Measurements from ENCODE around the gene SCRT2.
"Not testable (repeated sequence)": the region's sequence is repeated elsewhere in the genome, so short reads cannot be mapped to it uniquely, and the experiment has no call there.

SCRT2 gene

DNA sequence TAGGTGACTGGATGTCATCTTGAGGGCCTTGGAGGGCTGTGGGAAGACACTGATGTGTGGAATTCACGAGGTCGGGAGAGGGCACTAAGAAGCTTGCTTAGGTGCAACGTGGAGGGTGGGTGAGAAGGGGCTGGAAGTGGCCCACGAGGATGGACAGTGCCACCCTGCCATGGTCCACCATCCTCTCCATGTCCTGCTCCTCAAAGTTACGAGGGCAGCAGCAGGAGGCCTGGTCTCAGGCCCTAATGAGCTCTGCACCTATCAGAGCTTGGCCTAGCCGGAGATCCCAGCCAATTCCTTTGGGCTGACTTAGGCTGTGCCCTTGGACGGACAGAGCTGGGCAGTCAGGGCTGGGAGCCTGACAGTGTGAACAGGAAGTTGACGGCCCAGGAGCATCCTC lies 27.8 kb upstream of the SCRT2 start:
- intact Hi-C loops (cut with DNase I): no loop called here
- DNase-seq: no peak

DNA sequence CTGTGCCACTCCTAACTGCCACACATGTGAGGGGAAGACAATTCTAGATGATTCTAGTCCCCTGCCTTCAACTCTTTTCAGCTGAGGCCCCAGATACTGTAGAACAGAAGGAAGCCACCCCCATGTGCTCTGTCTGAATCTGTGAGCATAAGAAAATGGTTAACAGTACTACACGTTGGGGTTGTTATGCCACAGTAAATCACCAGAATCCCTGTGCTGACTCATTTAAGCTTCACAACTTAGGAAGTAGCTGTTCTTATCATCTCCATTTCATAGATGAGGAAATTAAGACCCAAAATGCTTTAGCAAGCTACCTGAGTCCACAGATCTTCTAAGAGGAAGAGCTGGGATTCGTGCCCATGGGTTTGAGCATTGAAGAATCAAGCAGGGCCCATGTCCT lies 27.4 kb upstream of the SCRT2 start:
- peak in 4 of 42 donors; percentile 8 to 32 (median 18) for DNase-seq
- intact Hi-C loops (cut with DNase I): no loop called here

- no peak for DNase-seq
- intact Hi-C loops (cut with DNase I): no loop called here
Observed at GRCh38 chr20:701401-702129, 26.0 kb upstream of the SCRT2 start.

DNA sequence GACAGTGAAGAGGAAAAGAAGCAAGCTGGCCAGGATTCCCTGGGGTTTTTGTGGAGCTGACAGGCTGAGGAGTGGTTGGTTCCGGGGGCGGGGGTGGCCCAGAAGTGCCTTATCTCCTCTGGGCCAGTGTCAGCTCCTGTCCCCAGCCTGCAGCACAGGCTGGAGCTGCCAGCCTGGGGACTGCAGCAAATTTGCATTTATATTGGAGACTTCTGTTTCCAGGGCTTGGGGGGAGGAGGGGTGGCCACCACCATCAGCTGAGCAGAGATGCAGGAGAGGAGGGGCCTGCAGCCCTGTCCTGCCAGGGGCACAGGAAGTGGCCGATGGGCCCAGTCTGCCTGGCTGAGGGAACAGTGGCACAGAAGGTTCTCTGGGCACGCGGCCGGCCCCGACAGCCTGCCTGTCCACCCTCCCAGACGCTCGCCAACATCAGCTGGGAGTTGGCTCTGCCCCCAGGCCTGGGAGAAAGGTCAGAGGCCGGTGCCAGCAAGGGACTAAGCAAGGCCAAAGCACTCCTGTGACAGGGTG lies 24.3 kb upstream of the SCRT2 start:
- intact Hi-C loops (cut with DNase I): no loop called here
- DNase-seq: peak; percentile 8 to 82 (median 55)

DNA sequence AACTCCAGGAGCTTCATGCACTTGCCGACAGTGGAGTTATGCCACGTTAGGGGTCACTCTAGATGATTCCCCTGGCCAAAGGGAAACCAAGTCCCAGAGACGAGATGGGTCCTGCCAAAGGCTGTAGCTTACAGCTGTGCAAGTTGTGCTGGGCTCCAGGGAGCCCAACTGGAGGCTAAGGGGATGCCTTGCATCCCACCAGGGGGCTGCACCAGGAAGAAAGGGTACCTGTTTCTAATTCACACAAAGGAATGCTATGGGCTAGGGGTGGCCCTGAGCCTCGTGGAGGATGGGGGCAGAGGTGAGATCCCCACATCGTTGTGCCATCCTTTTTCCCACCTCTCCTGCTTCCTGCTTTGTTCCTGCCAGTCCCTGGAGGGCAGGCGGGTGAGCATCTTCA lies 23.7 kb upstream of the SCRT2 start:
- intact Hi-C loops (cut with DNase I): no loop called here
- DNase-seq: no peak

- DNase-seq: no peak
- intact Hi-C loops (cut with DNase I): no loop called here
Observed at GRCh38 chr20:698276-698675, 22.7 kb upstream of the SCRT2 start.

GRCh38 chr20:697826-698225 lies 22.2 kb upstream of the SCRT2 start:
- intact Hi-C loops (cut with DNase I): no loop called here
- no peak for DNase-seq

DNA sequence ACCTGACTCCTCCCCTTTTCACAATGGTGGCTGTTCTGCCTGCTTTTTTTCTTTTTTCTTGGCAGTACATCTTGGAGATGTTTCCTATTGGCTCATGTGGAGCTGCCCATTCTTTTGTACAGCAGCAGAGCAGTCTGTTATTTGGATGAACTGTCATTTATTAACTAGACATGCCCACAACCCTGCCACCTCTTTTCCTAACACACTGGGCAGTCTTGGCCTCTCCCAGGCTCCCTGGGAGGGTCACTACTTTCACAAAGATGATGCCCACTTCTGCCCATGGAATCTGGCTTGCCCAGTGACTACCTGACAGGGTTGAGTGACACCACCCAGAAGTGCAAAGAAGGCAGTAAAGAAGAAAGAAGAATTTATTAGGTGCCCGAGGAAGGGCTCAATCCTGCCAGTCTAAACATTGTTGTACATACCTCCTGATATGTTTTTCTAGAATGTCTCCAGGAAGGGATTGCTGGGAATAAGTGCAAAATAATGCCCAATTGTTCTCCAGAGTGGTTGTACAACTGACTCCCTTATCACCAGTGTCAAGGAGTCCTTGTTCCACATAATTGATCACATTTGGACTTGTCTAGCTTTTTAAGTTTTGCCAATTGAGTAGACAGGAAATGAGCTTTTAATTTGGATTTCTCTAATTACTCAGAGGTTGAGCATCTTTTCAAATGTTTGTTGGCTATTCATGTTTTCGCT lies 19.7 kb upstream of the SCRT2 start:
- intact Hi-C loops (cut with DNase I): no loop called here

DNA sequence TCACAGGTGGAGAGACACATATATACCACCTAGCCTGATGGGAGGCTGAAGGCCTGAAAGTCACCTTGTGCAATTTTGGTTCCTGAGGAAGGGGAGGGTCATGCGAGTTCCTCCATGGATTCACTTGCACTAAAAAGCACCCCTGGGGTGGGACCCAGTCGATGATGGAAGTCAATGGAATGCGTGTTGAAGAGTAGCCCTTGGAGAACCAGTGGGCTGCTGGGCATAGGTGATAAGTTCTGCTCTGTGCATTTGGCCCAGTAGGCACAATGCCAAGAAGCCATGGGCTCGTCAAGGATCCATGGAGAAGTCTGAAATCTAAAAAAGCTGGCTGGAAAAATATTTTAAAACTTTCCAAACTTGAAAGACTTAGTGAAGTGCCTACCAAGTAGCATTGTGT lies 18.9 kb upstream of the SCRT2 start:
- intact Hi-C loops (cut with DNase I): no loop called here
- no peak for DNase-seq

More for the DNA sequence above, 19.7 kb upstream of the SCRT2 start:
- DNase-seq: no peak

DNA sequence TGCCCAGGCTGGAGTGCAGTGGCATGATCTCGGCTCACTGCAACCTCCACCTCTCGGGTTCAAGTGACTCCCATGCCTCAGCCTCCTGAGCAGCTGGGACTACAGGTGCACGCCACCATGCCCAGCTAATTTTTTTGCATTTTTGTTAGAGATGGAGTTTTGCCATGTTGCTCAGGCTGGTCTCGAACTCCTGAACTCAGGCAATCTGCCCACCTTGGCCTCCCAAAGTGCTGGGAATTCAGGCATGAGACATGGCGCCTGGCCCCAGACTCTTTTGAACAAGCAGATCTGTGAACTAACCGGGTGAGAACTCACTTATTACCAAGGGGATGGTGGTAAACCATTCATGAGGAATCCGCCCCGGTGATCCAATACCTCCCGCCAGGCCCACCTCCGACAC lies 18.2 kb upstream of the SCRT2 start:
- DNase-seq; intact Hi-C loops (cut with DNase I): not testable (repeated sequence)

DNA sequence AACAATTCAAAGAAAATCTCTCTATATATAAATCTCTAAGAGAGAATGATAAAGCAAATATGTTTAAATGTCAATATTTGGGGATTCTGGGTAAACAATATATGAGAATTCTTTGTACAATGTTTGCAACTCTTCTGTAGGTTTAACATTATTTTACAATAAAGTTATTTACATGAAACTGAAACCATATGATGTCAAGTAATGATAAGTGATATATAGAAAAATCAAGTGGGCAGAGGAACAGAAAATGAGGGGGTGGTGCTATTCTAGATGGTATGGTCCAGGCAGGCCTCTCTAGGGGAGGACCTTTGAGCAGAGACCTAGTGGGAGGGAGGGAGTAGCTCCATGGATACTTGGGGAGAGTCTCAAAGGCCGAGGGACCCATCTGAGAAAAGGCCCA lies 16.4 kb upstream of the SCRT2 start:
- intact Hi-C loops (cut with DNase I): no loop called here

DNA sequence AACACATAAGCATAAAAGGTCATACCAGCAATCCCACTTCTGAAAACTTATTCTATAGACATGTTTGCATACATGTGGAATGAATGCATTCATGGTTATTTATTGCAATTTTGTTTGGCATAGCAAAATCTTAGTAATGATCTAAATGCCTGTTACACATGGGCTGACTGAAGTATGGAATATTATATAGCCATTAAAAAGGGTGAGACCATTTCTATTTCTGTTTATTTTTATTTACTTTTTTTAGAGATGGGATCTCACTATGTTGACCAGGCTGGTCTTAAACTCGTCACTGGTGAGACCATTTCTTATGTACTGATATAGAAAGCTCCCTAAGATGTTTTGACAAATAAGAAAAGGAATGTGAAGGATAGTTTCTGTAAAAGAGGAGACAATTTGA lies 14.3 kb upstream of the SCRT2 start:
- intact Hi-C loops (cut with DNase I): no loop called here
- DNase-seq: no peak

More for the DNA sequence above, 16.4 kb upstream of the SCRT2 start:
- no peak for DNase-seq

GRCh38 chr20:689348-689747 lies 13.7 kb upstream of the SCRT2 start:
- DNase-seq: no peak
- intact Hi-C loops (cut with DNase I): no loop called here

GRCh38 chr20:688809-689212 lies 13.2 kb upstream of the SCRT2 start:
- intact Hi-C loops (cut with DNase I): no loop called here
- DNase-seq: peak in 19 of 42 donors; percentile 19 to 75 (median 36)

DNA sequence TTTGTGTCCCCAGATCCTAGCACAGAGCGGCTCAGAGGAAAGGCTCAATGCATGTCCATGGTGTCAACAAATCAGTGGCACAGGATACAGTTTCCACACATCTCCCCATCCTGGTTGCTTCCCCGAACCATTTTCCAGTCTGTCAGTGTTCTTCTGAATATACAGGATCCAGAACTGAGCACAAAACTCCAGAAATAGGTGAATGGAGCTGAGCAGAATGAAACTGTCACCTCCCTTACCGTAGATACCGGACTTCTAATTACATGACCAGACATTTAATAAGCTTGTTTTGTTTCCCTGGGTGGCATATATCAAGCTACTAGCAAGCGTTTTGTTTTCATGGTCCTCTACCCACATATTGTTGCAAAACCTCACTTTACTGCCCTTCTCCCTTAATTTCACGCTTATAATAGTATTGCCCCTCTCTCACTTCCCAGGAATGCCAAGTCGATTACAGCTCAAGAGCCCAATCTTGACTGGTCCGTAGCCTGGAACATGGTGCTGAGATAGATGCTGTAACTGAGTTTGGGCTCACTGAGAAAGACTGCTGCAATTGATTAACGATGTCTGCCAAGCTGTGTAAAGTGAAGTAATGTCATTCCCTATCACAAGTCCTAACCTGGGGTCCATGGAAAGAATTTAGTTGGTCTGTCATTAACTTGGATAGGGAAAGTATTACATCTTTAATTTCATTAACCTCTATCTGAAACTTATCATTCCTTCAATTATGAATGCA lies 12.0 kb upstream of the SCRT2 start:
- intact Hi-C loops (cut with DNase I): no loop called here
- DNase-seq: no peak

GRCh38 chr20:684676-685319 lies 9.2 kb upstream of the SCRT2 start:
- intact Hi-C loops (cut with DNase I): no loop called here
- DNase-seq: no peak

GRCh38 chr20:682123-682522 lies 6.5 kb upstream of the SCRT2 start:
- intact Hi-C loops (cut with DNase I): no loop called here

DNA sequence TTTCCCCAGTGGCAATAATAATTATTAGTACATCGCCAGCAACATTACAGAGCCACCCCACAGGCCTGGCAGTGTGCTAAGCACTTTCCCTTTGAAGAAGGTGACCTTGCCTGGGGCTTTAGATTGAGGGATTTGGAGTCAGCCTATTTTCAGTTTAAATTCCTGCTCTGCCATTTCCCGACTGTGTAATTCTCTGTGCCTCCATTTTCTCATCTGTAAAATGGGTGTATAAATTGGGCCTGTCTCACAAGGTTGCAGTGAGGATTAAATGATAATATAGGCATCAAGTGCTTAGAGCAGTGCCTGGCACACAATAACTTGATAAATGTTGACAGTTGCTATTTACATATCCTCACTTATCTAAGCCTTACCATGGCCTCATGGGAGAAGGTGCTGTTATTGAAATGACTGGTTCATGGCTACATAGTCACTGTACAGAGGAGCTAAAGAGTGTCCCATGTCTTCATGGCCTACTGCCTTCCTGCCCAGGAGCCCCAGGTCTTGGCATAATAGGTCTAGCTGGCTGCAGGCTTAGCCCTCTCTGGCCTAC lies 5.1 kb upstream of the SCRT2 start:
- intact Hi-C loops (cut with DNase I): no loop called here

More at GRCh38 chr20:682123-682522, 6.5 kb upstream of the SCRT2 start:
- no peak for DNase-seq

GRCh38 chr20:677957-678356 lies 2.4 kb upstream of the SCRT2 start:
- DNase-seq: no peak
- intact Hi-C loops (cut with DNase I): no loop called here

More for the DNA sequence above, 5.1 kb upstream of the SCRT2 start:
- no peak for DNase-seq
